Erythroblast (primary cell): Measurements from ENCODE around the gene TBCK.

Source experiments
- DNase-seq, 2 experiments: peaks; one replicate each; lab custom pipeline; 2025; lab: John Stamatoyannopoulos, UW
- GATA1 ChIP-seq: IDR thresholded peaks from 2 replicates; pipeline ENCODE4 v1.6.1; 2011; ENCODE audit warnings: low read depth, mild to moderate bottlenecking, control low read depth, low read length, moderate library complexity
- POLR2A ChIP-seq: IDR thresholded peaks from 2 replicates; pipeline ENCODE4 v1.6.1; 2011; ENCODE audit warnings: mild to moderate bottlenecking, low read length

The TBCK gene

GRCh38 chr4:106116025-106116424 lies 200.0 kb downstream of the TBCK start:
- TF ChIP-seq POLR2A (no peak), GATA1 (no peak)
- no peak for DNase-seq

- no peak for DNase-seq
- TF ChIP-seq GATA1 (no peak), POLR2A (no peak)
Observed at GRCh38 chr4:106114270-106114669, 201.7 kb downstream of the TBCK start.

- DNase-seq: peak in 1 of 2 experiments; percentile 1
Observed at GRCh38 chr4:106111778-106112469, 204.1 kb downstream of the TBCK start.

GRCh38 chr4:106109929-106110328 lies 206.1 kb downstream of the TBCK start:
- TF ChIP-seq GATA1: no peak
- no peak for TF ChIP-seq POLR2A

GRCh38 chr4:106105697-106106096 lies 210.3 kb downstream of the TBCK start:
- no peak for TF ChIP-seq POLR2A
- no peak for TF ChIP-seq GATA1
- no peak for DNase-seq

More at GRCh38 chr4:106109929-106110328, 206.1 kb downstream of the TBCK start:
- no peak for DNase-seq

- TF ChIP-seq GATA1 (no peak), POLR2A (no peak)
- no peak for DNase-seq
Observed at GRCh38 chr4:106104276-106104675, 211.7 kb downstream of the TBCK start.

- no peak for TF ChIP-seq POLR2A
- no peak for TF ChIP-seq GATA1
- no peak for DNase-seq
Observed at GRCh38 chr4:106096454-106096853, 219.6 kb downstream of the TBCK start.

- TF ChIP-seq POLR2A (no peak), GATA1 (no peak)
- no peak for DNase-seq
Observed at GRCh38 chr4:106095408-106095807, 220.6 kb downstream of the TBCK start.

- TF ChIP-seq POLR2A (no peak), GATA1 (no peak)
- DNase-seq: no peak
Observed at GRCh38 chr4:106092361-106093040, 223.5 kb downstream of the TBCK start.

GRCh38 chr4:106090826-106091225 lies 225.2 kb downstream of the TBCK start:
- DNase-seq: no peak
- TF ChIP-seq GATA1 (no peak), POLR2A (no peak)

GRCh38 chr4:106083065-106083464 lies 232.9 kb downstream of the TBCK start:
- TF ChIP-seq GATA1 (no peak), POLR2A (no peak)
- DNase-seq: no peak

- no peak for DNase-seq
- TF ChIP-seq GATA1 (no peak), POLR2A (no peak)
Observed at GRCh38 chr4:106080376-106080775, 235.6 kb downstream of the TBCK start.

- DNase-seq: no peak
- TF ChIP-seq GATA1 (no peak), POLR2A (no peak)
Observed at GRCh38 chr4:106079616-106080015, 236.4 kb downstream of the TBCK start.

GRCh38 chr4:106065018-106065417 lies 251.0 kb downstream of the TBCK start:
- TF ChIP-seq GATA1: no peak
- no peak for TF ChIP-seq POLR2A
- no peak for DNase-seq

- no peak for DNase-seq
- no peak for TF ChIP-seq GATA1
- no peak for TF ChIP-seq POLR2A
Observed at GRCh38 chr4:106063009-106063408, 253.0 kb downstream of the TBCK start.
